Right forelimb (tissue), 1 donor: Measurements from ENCODE around the gene CSF3.

Experiments
- DNase-seq: peaks from one replicate; pipeline ENCODE4 v3.0.0-alpha.2; 2018

CSF3 gene

GRCh38 chr17:40025991-40026815, 11.0 kb downstream of the CSF3 start:
- no peak for DNase-seq

GRCh38 chr17:40026816-40027613, 11.8 kb downstream of the CSF3 start:
- DNase-seq, result peak; percentile 86

- no peak for DNase-seq
Observed at GRCh38 chr17:40027614-40028012, 12.4 kb downstream of the CSF3 start.

- DNase-seq, result no peak
Observed at GRCh38 chr17:40028595-40028994, 13.4 kb downstream of the CSF3 start.

GRCh38 chr17:40031706-40032105, 16.5 kb downstream of the CSF3 start:
- no peak for DNase-seq

GRCh38 chr17:40032322-40033320, 17.4 kb downstream of the CSF3 start:
- no peak for DNase-seq

- no peak for DNase-seq
Observed at GRCh38 chr17:40033339-40033738, 18.1 kb downstream of the CSF3 start.

- no peak for DNase-seq
Observed at GRCh38 chr17:40034426-40035161, 19.4 kb downstream of the CSF3 start.

GRCh38 chr17:40035162-40035559, 19.9 kb downstream of the CSF3 start:
- no peak for DNase-seq

- DNase-seq, result peak; percentile 67
Observed at GRCh38 chr17:40038882-40039513, 23.8 kb downstream of the CSF3 start.

- no peak for DNase-seq
Observed at GRCh38 chr17:40041196-40041595, 26.0 kb downstream of the CSF3 start.

GRCh38 chr17:40056379-40057015, 41.3 kb downstream of the CSF3 start:
- no peak for DNase-seq

- DNase-seq, result no peak
Observed at GRCh38 chr17:40058186-40058784, 43.0 kb downstream of the CSF3 start.

GRCh38 chr17:40058865-40059264, 43.6 kb downstream of the CSF3 start:
- no peak for DNase-seq

- DNase-seq, result no peak
Observed at GRCh38 chr17:40059729-40060475, 44.7 kb downstream of the CSF3 start.

GRCh38 chr17:40060887-40061608, 45.8 kb downstream of the CSF3 start:
- no peak for DNase-seq

- no peak for DNase-seq
Observed at GRCh38 chr17:40061609-40062038, 46.4 kb downstream of the CSF3 start.

- peak; percentile 83 for DNase-seq
Observed at GRCh38 chr17:40062329-40063186, 47.3 kb downstream of the CSF3 start, which contains the start of gene THRA. TSS of gene THRA (plus strand) at chr17:40062965. CDS start at chr17:40074489, 11,524 bp downstream.
